GM12878 (cell line): Measurements from ENCODE around the gene HTR7.

Experiments used
- CTCF ChIP-seq, 3 experiments: IDR thresholded peaks in 2 of 3; conservative IDR thresholded peaks in 1 of 3; 2 replicates each; pipeline ENCODE4 v1.5.1; 2011; ENCODE audit warnings: low read depth in 3 of 3, low read length in 3 of 3, mild to moderate bottlenecking in 3 of 3, control low read depth in 2 of 3, moderate library complexity in 2 of 3, inconsistent platforms in 1 of 3, mixed read lengths in 1 of 3; ENCODE audit not compliant: control insufficient read depth in 2 of 3, insufficient read depth in 1 of 3; ENCODE audit errors: extremely low read depth in 1 of 3
- EZH2 ChIP-seq: IDR thresholded peaks from 2 replicates; pipeline ENCODE4 v1.6.1; 2012; ENCODE audit warnings: low read depth, mild to moderate bottlenecking, control low read depth, inconsistent platforms, low read length, borderline replicate concordance; ENCODE audit not compliant: control insufficient read depth
- POLR2A ChIP-seq: IDR thresholded peaks from 2 replicates; pipeline ENCODE4 v1.6.1; 2011; ENCODE audit warnings: low read depth, mild to moderate bottlenecking, low read length
- RCOR1 ChIP-seq: conservative IDR thresholded peaks from 2 replicates; pipeline ENCODE4 v1.6.1; 2012; ENCODE audit warnings: low read depth, low read length, improper control_type of control experiment
- TF ChIP-seq, protein P1 (sequence below): fragments of 150-350 bp; IDR thresholded peaks from 2 replicates; pipeline ENCODE4 v1.6.1; 2016; ENCODE audit warnings: low read depth, low read length
- TF ChIP-seq, protein P2 (sequence below): fragments of 450-650 bp; IDR thresholded peaks from 2 replicates; pipeline ENCODE4 v1.6.1; 2017; ENCODE audit warnings: low read depth, mild to moderate bottlenecking, moderate library complexity

- TF ChIP-seq RCOR1 (no peak), CTCF (IDR thresholded peaks at IDR 0.05 in 2 of 3, conservative IDR thresholded peaks at IDR 0.05 in 1 of 3; ENCODE audit: control insufficient read depth in 2 of 3, extremely low read depth in 1 of 3, insufficient read depth in 1 of 3, low read depth in 3 of 3, low read length in 3 of 3) (no peak), POLR2A (no peak), EZH2 (no peak)
- TF ChIP-seq, protein P1, sequence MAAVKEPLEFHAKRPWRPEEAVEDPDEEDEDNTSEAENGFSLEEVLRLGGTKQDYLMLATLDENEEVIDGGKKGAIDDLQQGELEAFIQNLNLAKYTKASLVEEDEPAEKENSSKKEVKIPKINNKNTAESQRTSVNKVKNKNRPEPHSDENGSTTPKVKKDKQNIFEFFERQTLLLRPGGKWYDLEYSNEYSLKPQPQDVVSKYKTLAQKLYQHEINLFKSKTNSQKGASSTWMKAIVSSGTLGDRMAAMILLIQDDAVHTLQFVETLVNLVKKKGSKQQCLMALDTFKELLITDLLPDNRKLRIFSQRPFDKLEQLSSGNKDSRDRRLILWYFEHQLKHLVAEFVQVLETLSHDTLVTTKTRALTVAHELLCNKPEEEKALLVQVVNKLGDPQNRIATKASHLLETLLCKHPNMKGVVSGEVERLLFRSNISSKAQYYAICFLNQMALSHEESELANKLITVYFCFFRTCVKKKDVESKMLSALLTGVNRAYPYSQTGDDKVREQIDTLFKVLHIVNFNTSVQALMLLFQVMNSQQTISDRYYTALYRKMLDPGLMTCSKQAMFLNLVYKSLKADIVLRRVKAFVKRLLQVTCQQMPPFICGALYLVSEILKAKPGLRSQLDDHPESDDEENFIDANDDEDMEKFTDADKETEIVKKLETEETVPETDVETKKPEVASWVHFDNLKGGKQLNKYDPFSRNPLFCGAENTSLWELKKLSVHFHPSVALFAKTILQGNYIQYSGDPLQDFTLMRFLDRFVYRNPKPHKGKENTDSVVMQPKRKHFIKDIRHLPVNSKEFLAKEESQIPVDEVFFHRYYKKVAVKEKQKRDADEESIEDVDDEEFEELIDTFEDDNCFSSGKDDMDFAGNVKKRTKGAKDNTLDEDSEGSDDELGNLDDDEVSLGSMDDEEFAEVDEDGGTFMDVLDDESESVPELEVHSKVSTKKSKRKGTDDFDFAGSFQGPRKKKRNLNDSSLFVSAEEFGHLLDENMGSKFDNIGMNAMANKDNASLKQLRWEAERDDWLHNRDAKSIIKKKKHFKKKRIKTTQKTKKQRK = no peak
- TF ChIP-seq, protein P2, sequence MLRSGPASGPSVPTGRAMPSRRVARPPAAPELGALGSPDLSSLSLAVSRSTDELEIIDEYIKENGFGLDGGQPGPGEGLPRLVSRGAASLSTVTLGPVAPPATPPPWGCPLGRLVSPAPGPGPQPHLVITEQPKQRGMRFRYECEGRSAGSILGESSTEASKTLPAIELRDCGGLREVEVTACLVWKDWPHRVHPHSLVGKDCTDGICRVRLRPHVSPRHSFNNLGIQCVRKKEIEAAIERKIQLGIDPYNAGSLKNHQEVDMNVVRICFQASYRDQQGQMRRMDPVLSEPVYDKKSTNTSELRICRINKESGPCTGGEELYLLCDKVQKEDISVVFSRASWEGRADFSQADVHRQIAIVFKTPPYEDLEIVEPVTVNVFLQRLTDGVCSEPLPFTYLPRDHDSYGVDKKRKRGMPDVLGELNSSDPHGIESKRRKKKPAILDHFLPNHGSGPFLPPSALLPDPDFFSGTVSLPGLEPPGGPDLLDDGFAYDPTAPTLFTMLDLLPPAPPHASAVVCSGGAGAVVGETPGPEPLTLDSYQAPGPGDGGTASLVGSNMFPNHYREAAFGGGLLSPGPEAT = no peak
Measured at GRCh38 chr10:90906596-90906995, 48.8 kb upstream of the HTR7 start.
